ENCODE results near the gene TRDMT1. TPM values are rescaled to one million over a fixed set of nuclear protein-coding genes. Genes with fewer than 3 reads are reported as not detected.

Gene TRDMT1, protein sequence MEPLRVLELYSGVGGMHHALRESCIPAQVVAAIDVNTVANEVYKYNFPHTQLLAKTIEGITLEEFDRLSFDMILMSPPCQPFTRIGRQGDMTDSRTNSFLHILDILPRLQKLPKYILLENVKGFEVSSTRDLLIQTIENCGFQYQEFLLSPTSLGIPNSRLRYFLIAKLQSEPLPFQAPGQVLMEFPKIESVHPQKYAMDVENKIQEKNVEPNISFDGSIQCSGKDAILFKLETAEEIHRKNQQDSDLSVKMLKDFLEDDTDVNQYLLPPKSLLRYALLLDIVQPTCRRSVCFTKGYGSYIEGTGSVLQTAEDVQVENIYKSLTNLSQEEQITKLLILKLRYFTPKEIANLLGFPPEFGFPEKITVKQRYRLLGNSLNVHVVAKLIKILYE
- total RNA-seq (2014; rRNA removed; shearing (Covaris generic)) = 8.0 and 9.7 TPM in 2 replicates
- 5.0 and 5.9 TPM in 2 replicates for polyA plus RNA-seq (2015; cell fraction: cytosol; rRNA removed)
- 9.1 and 17.5 TPM in 2 replicates for polyA plus RNA-seq (2015; cell fraction: nucleus; rRNA removed)

DNA sequence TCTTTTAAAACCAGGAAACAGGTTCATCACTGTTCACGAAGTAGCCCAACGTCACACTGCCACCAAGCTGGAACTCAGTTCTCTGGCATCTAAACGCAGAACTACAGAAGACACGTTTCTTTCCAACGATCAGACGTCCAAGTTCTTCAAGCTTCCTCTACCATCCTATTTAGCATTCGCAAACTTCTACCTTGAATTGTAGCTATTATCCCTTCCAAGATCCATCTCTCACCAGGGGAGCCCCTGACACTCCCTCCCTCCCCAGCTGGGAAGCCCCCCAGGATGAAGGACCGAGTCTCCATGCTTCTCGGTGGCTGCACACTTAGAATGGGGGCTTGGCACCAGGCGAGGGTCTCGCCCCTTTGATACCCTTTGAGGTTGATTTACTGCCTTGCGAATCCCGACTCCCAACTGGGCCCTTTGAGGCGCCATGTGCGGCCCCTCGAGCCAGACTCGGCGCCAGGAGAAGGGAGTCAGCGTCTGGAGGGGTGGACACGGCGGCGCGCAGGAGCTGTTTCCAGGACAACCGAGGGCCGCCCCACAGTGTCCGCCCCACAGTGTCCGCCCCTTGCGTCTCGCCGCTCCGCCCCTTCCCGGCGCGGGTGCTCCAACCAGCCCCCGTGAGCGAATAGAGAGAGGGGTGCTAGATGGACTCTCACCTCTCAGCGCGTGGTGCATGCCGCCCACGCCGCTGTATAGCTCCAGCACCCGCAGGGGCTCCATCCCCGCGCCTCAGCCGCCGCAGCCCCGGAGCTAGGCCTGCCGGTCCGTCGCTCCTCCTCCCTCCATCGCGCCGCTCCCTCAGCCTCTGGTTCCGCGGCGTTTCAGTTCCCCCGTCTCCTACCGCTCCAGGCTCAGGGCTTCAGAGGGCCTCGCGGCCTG is at the start of gene TRDMT1:
Gene TRDMT1, minus strand, starts transcription at position 761 of the 882 bp plus-strand sequence. Its CDS starts 38 bp downstream, at position 723.
- in situ Hi-C loops (cut with HindIII; ENCODE audit: low pct_unique_long_range_greater_than_20kb, low sequenced_read_pairs) = no loop called here
- DNase-seq (ENCODE audit: low read depth, low spot score) = peak; percentile 84

DNA sequence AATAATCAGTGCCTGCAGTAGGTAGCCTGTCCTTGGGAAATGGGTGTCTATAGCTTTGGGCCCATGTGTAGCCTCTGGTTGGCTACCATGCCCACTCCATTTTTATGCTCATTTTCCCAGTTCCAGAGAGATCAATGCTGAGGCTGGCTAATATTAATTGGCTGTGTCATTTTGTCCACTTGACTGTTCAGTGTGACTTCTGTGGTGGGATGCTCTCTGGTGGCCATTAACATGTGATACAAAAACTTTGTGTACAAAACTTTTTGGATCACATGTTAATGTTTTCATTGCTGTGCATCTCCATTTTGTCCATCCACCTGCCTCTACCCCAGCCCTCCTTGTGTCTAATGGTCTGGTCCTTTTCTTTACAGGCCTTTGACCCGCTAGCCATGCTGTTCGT is 49.3 kb upstream of the TRDMT1 start:
- in situ Hi-C loops (cut with HindIII; ENCODE audit: low pct_unique_long_range_greater_than_20kb, low sequenced_read_pairs) = no loop called here
- no peak for DNase-seq (ENCODE audit: low read depth, low spot score)

DNA sequence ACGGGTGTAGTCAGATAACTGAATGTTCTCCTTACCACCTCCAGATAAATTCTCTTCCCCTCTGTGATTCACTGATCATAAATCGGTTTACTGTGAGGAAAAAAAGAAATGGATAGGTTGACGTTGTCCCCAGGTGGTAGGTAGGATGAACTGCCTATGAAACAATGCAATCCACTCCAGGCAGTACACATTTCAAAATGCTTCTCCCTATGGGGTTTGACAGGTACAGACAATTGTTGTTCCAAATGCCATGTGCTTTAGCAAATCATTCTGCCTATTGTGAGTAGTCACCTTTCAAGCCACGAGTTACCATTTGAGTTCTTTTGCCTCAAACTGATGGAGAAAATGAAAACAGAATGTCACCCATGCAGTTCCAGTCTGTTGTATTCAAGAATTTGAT is 48.3 kb upstream of the TRDMT1 start:
- in situ Hi-C loops (cut with HindIII; ENCODE audit: low pct_unique_long_range_greater_than_20kb, low sequenced_read_pairs) = loop anchor here (25.0 kb wide), 1 partner anchor 388 kb away; no protein-coding TSS in a partner anchor
- DNase-seq (ENCODE audit: low read depth, low spot score) = no peak

DNA sequence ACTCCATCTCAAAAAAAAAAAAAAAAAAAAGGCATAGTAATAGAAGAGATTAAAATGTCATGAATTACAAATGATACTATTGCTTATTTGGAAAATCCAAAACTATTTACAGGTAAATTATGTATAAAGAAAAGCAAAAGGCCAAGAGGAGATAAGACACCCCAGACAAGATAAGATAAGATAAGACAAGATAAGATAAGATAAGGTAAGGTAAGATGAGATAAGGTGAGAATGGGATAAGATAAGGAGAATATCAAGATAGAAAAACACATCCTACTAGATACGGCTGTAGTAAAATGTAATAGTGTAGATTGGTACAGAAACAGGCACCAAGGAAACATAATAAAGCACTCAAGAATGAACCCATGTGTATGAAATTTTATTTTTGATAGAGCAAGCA is 47.5 kb upstream of the TRDMT1 start:
- no peak for DNase-seq (ENCODE audit: low read depth, low spot score)
- in situ Hi-C loops (cut with HindIII; ENCODE audit: low pct_unique_long_range_greater_than_20kb, low sequenced_read_pairs) = loop anchor here (25.0 kb wide), 1 partner anchor 387 kb away; no protein-coding TSS in a partner anchor

DNA sequence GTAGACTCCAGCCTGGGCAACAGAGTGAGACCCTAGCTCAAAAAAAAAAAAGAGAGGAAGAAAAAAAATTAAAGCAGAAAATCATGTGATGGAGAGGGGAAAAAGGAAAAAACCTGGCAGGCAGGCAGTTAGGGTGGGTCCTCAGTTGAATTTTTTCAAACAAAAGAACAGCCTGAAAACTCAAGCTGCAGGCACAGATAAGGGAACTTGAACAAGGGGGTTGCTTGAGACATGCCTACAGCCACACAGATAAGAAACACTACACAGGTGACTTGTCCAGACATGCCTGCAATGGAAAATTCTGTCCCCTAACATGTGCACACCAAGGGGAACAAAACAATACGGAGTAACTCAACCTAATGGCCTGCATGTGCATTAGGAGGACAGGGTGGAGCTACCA is 45.7 kb upstream of the TRDMT1 start:
- in situ Hi-C loops (cut with HindIII; ENCODE audit: low pct_unique_long_range_greater_than_20kb, low sequenced_read_pairs) = loop anchor here (25.0 kb wide), 1 partner anchor 385 kb away; no protein-coding TSS in a partner anchor
- DNase-seq (ENCODE audit: low read depth, low spot score) = no peak

DNA sequence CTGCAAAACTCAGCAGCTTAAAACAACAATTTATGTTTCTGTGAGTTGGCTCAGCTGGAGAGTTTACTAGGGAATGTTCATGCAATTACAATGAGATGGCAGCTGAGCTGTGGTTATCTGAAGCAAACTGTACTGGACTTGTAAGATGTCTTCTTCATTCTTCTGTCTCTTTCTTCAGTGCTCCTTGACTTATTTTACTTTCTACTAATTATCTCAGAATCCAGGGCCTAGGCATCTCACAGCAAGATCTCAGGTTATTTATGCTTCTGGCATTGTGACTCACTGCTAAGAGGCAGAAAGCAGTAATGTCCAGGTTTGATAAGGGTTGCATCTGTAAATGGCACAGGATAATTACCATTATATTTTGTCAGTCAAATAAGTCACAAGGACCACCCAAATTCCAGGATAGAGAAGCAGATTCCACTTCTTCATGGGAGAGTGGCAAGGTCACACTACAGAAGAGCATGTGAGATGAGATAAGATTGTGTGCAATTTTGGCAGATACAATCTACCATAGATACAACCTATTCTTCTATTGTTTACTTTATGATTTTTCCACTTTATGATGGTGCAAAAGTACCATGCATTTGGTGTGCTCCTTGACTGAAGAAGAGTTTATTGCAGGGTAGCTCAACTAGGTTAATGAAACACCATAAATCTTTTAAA is 43.4 kb upstream of the TRDMT1 start:
- in situ Hi-C loops (cut with HindIII; ENCODE audit: low pct_unique_long_range_greater_than_20kb, low sequenced_read_pairs) = loop anchor here (25.0 kb wide), 1 partner anchor 383 kb away; no protein-coding TSS in a partner anchor
- DNase-seq (ENCODE audit: low read depth, low spot score) = no peak

DNA sequence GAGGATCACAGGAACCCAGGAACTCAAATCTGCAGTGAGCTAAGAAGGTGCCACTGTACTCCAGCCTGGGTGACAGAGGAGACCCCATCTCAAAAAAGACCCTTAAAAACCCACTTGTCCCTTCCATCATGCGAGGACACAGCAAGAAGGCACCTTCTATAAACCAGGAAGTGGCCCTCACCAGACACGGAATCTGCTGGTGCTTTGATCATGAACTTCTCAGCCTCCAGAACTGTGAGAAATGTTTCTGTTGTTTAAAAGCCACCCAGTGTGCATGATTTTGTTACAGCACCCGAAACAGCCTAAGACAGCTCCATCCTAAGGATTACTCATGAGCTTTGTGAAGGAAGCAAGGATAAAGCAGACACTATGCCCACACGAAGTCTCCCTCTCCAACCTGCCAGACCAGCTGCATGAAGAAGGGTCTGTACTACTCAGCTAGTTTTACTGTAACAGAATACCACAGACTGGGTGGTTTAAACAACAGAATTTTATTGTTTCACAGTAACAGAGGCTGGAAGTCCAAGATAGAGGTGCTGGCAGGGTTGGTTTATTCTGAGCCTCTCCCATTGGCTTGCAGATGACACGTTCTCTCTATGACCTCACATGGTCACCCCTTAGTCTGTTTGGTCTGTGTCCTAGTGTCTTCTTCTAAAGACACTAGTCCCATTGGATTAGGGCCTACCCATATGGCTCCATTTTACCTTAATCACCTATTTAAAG is 40.3 kb upstream of the TRDMT1 start:
- in situ Hi-C loops (cut with HindIII; ENCODE audit: low pct_unique_long_range_greater_than_20kb, low sequenced_read_pairs) = loop anchor here (25.0 kb wide), 1 partner anchor 379 kb away; no protein-coding TSS in a partner anchor
- DNase-seq (ENCODE audit: low read depth, low spot score) = no peak

DNA sequence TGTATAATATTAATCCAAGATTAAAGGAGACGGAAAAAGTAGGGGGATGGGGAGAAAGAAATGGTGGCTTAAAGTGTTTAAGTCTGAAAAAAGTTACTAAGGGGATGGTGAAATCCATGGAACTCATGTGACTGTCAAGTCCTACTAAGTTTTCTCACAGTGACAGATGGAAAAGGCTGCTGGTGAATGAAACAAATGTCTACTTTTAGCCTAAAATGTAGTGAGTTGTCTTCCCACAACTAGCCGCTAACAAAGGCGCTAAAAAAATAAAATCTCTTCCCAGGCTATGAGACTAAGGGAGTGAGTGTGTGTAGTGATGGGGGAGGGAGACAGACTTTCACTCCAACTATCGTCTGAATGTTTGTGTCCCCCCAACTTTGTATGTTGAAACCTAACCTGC is 39.1 kb upstream of the TRDMT1 start:
- DNase-seq (ENCODE audit: low read depth, low spot score) = no peak
- in situ Hi-C loops (cut with HindIII; ENCODE audit: low pct_unique_long_range_greater_than_20kb, low sequenced_read_pairs) = loop anchor here (25.0 kb wide), 1 partner anchor 378 kb away; no protein-coding TSS in a partner anchor

DNA sequence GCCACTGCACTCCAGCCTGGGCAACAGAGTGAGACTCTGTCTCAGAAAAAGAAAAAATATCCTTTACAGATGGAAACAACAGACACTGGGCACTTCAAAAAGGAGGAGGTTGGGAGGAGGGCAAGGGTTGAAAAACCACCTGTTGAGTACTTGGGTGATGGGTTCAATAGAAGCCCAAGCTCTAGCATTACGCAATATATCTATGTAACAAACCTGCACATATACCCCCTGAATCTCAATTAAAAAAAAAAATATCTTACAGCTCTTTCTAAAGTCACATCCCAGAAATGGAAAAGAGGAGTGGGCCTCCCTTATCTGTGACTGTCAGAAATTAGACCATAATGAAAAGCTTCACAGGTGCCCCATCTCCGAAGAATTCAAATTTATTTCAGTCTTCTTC is 38.6 kb upstream of the TRDMT1 start:
- no peak for DNase-seq (ENCODE audit: low read depth, low spot score)
- in situ Hi-C loops (cut with HindIII; ENCODE audit: low pct_unique_long_range_greater_than_20kb, low sequenced_read_pairs) = loop anchor here (25.0 kb wide), 1 partner anchor 378 kb away; no protein-coding TSS in a partner anchor

DNA sequence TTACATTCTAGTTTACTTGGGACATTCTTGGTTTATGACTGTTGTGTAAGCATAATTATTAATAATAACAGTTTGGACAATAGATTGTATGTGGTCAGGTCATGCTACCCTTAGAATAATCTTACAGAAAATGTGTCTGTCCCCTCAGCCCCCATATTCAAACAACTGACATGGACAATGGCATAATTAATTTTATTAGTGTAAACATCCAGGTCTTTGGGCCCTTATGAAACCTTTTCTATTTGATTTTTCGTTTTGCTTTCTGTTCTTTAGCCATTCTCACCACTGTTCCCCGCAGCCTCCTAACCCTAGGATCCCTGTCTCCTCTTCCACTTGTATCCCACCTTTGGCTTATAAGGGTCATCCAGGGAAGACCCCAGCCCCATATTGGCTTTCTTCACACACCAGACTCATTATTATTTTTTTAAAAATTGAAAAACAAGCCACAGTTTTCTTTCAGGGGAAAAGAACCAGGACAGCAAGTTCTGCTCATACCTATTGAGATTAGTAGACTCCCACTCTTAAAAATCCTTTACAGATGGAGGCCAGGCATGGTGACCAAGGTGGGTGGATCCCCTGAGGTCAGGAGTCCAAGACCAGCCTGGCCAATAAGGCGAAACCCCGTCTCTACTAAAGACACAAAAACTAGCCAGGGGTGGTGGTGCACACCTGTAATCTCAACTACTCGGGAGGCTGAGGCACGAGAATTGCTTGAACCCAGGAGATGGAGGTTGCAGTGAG is 38.0 kb upstream of the TRDMT1 start:
- DNase-seq (ENCODE audit: low read depth, low spot score) = no peak
- in situ Hi-C loops (cut with HindIII; ENCODE audit: low pct_unique_long_range_greater_than_20kb, low sequenced_read_pairs) = loop anchor here (25.0 kb wide), 1 partner anchor 377 kb away; no protein-coding TSS in a partner anchor

DNA sequence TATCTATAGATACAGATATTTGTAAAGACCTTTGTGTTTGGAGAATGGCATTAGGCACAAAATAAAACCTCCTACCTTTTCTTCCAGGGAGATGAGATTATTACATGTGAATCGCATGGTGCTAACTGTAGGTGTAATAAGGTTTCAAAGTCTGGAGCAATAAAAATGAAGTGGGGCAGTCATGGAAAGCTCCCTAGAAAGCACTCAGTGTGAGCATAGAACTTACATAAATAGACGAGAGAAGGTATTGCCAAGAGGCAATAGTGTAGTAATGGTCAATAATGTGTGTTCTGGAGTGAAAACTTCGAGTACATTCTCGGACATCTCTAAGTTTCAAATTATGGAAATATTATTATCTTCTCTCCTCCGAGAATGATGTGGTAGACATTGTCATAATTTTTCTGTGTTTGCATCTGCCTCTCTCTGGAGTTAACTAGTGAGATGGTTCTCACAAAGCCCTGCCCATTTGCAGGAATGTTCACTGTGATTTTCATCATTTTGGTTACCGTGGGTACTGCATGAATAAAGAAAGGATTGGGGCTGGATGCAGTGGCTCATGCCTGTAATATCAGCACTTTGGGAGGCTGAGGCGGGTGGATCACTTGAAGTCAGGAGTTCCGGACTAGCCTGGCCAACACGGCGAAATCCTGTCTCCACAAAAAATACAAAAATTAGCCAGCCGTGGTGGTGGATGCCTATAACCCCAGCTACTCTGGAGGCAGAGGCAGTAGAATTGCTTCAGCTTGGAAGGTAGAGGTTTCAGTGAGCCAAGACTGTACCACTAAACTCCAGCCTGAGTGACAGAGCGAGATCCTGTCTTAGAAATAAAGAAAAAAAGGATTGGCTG is 37.2 kb upstream of the TRDMT1 start:
- in situ Hi-C loops (cut with HindIII; ENCODE audit: low pct_unique_long_range_greater_than_20kb, low sequenced_read_pairs) = loop anchor here (25.0 kb wide), 1 partner anchor 376 kb away; no protein-coding TSS in a partner anchor
- DNase-seq (ENCODE audit: low read depth, low spot score) = peak; percentile 70

DNA sequence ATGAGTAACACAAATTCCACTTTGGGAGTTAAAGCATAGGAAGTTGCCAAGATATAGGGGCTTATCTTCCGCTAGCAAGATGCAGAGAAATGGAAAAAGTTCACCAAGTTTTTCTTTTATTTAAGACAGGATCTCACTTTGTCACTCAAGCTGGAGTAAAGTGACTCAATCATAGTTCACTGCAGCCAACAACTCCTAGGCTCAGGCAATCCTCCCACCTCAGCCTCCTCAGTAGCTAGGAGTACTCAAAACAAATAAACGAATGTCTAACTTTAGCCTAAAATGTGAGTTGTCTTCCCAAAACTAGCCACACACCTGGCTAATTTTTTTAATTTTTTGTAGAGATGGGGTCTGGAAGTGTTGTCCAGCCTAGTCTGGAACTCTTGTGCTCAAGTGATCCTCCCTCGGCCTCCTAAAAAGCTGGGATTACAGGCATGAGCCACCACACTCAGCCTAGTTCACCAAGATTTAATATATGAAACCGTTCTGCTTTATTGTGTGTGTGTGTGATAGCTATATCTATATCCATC is 36.5 kb upstream of the TRDMT1 start:
- in situ Hi-C loops (cut with HindIII; ENCODE audit: low pct_unique_long_range_greater_than_20kb, low sequenced_read_pairs) = loop anchor here (25.0 kb wide), 1 partner anchor 376 kb away; no protein-coding TSS in a partner anchor

DNA sequence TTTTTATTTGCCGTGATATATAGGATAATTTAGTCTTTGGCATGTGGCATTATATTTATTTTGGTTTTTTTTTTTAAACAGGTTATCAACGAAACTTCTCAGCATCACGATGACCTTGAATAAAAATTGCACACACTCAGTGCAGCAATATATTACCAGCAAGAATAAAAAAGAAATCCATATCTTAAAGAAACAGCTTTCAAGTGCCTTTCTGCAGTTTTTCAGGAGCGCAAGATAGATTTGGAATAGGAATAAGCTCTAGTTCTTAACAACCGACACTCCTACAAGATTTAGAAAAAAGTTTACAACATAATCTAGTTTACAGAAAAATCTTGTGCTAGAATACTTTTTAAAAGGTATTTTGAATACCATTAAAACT is 35.7 kb upstream of the TRDMT1 start:
- in situ Hi-C loops (cut with HindIII; ENCODE audit: low pct_unique_long_range_greater_than_20kb, low sequenced_read_pairs) = loop anchor here (25.0 kb wide), 1 partner anchor 375 kb away; no protein-coding TSS in a partner anchor

More for the DNA sequence above, 36.5 kb upstream of the TRDMT1 start:
- DNase-seq (ENCODE audit: low read depth, low spot score) = no peak

DNA sequence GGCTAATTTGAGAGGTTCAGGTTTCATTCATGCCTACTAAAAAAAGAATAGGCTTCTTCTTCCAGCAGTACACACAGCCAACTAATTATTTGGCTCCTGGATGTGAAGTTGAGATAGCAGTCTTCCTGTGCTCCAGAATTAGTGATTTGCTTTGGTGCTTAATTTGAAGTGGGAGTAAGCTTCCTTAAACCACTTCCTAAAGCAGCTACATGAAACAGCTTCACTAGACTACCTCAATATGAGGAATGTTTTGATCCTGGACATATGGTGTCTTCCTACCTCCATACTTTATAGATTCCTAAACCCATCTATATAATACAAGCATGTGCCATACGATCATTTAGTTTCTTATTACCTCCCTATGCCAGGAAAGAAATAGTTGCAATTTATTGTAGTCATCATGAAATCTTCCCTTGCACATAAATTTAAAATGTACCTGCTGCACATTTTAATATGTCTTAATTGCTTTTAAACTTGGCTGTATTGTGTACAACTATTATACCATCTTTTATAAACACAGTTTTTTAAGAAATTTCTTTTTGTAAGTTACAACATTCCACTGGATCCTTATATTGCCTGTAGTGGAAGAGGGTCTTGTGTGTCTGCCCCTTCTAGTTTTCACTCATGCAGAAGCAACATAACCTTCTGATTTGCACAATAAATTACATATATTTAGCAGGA is 35.1 kb upstream of the TRDMT1 start:
- in situ Hi-C loops (cut with HindIII; ENCODE audit: low pct_unique_long_range_greater_than_20kb, low sequenced_read_pairs) = loop anchor here (25.0 kb wide), 1 partner anchor 374 kb away; no protein-coding TSS in a partner anchor

More for the DNA sequence above, 35.7 kb upstream of the TRDMT1 start:
- DNase-seq (ENCODE audit: low read depth, low spot score) = no peak

More for the DNA sequence above, 35.1 kb upstream of the TRDMT1 start:
- DNase-seq (ENCODE audit: low read depth, low spot score) = no peak

Data from SK-MEL-5 (cell line).